ENCODE results near the gene ZCCHC7.
"Not testable (repeated sequence)": the region's sequence is repeated elsewhere in the genome, so short reads cannot be mapped to it uniquely, and the experiment has no call there.

The ZCCHC7 gene

DNA sequence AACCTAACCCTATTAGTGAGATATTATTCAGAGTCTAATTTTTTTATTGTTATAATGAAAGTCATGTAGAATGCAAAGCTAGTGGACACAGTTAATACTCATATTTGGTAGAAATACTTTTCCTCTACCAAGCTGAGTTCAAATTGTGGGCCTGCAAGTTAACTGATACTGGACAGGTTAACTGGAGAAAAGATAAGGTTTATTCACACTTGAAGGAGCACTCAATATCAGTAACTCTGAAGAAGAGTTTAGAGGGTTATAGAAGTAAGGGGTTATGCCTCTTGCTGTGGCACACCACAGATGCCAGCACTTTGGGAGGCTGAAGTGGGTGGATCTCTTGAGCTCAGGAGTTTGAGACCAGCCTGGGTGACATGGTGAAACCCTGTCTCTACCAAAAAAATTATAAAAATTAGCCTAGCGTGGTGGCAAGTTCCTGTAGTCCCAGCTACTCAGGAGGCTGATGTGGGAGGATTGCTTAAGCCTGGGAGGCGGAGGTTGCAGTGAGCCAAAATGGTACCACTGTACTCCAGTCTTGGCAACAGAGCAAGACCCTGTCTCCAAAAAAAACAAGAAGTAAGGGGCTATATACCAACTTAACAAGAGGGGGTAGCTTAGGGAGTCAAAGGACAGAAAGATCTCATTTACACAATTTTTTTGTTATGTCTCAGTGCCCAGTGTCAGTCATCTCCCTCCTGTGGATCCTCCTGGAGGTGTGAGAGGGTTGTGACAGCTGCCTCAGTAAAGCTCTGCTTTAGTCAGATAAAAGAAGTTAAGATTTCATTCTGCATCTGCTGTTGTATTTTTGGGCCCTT is 180.9 kb downstream of the ZCCHC7 start:
- no peak for DNase-seq

DNA sequence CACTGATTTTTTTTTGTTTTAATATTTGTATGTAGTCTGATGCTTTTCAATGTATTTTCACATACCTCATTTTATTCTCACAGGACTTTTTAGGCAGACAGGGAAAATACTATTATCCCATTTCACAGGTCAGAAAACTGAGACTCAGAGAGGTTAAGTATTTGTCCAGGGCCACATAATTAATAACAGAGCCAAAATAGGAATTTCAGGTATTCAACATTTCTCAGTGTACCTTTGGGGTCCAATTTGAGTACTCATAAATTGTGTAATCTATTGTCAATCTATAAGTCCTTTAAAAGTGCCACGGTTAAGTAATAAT is 181.4 kb downstream of the ZCCHC7 start:
- DNase-seq = no peak

DNA sequence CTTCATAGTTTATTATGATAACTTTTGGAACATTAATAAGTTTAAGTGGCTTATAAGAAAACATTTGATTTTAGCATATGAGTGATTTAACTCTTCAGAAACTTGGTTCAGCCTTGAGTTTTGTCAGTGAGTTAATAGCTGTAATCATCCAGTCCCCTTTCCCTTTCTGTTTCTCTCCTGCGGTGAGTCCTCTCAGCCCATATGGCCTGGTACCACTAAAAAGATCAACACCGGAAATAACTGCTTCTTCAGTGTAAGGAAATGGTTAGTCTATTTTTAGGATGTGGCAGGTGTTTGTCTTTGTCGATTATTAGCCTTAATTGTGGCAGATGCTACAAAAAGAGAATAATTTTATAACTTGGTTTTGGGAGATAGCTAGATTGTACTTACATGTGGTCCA is 181.9 kb downstream of the ZCCHC7 start:
- peak; percentile 69 to 81 for DNase-seq

DNA sequence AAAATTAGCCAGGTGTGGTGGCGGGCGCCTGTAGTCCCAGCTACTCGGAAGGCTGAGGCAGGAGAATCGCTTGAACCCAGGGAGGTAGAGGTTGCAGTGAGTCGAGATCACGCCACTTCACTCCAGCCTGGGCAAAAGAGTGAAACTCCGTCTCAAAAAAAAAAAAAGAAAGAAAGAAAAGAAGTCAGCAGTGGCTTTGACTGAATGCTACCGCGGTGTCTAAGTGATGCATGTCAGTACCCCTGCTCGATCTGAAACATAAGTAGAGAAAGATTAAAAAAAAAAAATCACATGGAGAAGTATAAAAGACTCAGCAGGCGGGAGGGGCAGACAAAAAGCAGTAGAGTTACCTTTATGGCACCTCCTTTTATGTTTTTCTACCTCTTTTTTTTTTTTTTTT is 182.9 kb downstream of the ZCCHC7 start:
- not testable (repeated sequence) for DNase-seq

DNA sequence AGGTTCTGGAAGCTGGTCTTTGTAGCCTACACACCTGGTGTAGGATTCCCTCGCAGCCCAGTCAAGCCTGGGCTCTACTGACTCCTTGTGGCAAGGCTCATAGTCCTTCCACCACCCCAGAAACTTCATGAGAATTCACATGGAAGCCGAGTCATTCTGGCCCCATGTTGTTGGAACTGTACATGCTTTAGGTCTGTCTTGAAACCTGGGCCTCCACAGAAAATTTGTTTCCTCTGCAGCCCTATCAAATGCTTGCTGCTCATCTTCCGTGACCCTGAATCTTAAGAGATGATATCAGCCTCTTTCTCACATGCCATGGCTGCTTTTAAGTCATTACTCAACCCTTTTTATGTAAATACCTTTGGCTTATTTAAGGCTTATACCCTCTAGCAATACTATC is 188.8 kb downstream of the ZCCHC7 start:
- peak in 1 of 2 donors; percentile 49 for DNase-seq

DNA sequence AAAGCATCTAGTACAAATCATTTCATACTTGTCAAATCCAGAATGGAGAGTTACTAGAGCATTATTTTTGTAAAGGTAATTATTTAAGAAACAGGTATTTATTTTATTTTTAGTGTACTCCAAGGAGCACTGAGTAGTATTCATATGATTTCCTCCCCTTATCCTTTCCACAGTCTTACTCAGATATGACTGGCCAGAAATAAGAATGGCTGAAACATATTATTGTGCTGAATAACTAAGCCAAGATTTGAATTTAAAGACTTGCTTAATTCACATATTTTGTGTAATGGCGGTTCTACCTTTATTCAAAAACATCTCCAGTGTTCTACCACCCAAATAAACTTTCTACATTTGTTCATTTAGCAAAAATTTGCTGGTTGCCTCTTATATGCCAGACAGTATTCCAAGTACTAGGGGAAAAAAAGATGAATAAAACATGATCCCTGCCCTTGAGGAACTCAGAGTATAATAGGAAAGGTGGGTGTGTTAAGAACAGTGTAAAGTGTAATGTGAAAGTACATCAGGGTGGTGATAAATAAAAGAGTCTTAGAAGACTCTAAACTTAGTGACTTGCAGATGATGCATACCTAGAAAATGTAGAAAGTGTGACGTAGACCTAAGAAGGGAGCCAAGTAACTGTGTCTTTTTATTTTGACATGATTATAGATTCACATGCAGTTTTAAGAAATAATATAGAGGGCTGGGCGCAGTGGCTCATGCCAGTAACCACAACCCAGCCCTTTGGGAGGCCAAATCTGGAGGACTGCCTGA is 191.7 kb downstream of the ZCCHC7 start:
- DNase-seq = no peak

DNA sequence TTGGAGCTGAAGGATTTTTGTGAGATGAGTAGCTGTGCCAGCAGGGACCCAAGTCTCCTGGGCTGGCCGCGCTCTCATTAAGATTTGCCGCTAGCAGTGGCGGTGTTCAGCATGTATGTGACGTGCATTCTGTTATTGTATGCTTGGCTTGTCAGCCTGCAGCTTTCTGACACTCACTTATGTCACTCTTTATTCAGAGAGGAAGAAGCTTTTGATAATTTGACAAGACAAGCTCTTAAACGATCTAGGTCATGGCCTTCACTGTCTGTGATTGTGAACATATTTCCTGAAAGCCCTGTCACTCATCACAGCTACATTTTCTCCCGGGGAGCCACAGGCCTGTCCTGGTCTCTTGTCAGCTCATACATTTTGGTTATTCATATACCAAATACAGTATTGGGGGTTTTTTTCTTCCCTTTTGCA is 203.9 kb downstream of the ZCCHC7 start:
- peak in 1 of 2 donors; percentile 72 for DNase-seq

DNA sequence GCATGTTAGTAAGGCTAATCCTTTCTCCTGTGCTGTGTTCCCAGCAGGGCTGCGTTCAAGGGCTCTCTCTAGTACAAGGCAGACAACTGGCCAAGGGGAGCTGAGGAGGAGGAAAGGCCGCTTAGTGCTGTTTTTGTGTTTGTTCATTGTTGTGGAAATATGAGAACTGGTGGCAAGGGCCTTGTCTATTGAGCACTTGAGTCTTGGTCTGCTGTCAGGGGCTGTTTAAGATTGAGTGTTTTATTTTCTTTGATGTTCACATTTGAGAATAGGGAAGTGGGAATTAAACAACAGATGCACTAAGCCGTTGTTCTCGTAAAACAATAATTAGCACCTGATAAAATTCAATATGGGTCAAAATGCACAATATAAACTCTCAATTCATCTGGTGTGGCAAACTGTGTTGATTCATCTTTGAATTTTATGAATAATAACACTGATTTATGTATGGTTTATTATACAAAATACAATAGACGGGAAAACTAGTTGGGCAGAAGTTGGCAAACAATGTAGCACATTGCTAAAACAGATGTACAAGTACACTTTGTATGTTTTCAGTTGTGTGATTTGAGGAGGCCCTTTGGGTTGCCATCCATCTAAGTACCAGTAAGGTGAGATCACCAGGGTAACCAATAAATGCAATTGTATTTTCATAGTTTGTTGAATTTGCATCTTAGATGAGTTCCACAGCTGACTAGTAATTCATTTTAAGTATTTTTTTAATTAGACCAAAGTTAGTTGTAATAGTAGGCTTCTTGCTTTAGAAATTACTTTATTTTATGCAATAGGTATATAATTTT is 204.5 kb downstream of the ZCCHC7 start:
- DNase-seq = peak in 1 of 2 donors; percentile 19

DNA sequence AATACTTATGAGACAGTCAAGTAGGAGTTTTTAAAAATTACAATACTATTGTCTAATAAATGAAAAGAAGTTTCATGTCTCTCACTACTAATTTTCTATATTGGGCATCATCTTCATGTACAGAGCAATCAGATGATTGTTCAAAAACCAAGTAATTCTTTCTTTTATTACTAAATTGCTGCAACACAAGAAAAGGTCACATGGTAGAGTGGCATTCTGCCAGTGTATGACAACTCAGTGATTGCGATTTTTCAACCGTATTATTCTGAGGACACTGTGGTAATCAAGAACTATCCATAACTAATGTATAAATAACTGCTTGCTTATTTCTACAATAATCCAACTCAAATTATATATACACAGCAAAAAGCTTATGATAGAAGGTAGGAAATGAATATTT is 205.4 kb downstream of the ZCCHC7 start:
- no peak for DNase-seq

DNA sequence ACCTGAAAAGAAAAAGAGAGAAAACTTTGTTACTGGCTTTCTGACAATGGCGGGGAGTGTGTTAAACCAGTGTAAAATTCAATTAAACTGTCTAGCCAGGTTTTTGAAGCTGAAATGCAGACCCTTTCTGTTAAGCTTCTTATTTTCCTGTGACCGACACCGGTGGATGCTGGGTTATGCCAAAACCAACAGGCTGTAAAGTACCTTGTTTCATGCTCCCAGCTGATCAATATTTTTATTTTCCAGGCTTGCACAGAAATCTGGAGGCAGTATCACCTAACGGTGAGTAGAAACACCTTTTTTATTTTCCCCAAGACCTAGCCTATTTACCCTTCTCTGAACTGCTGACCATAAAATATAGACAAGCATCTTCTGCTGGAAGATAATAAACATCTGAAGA is 207.2 kb downstream of the ZCCHC7 start:
- no peak for DNase-seq

DNA sequence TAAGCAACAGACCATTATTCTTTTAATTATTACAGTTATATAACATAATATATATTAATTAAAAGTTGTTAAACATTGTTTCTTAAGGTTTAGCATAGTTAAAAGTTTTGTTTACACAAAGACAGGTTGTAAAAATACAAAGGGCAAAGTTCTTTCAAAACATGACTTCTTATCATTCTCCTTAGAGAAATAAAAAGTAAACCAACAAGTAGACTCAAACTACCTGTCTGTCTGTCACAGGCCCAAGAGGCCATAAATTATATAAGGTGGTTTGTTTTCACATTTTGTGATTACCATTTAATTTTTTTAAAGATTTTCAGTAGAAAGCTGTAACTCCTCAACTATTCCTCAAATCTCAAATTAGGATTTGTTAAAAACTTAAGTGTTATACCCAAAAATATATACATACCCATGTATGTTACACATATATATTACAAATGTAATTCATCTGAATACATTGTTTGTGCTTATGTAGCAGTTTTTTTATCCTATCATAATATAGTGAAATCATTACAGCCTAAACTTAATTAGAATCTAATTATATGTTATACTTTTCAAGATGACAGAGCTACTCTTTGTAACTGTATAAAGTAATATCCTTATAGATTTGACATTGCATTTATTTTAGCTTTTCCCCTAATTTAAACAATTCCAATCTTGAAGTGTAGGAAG is 208.3 kb downstream of the ZCCHC7 start:
- no peak for DNase-seq

DNA sequence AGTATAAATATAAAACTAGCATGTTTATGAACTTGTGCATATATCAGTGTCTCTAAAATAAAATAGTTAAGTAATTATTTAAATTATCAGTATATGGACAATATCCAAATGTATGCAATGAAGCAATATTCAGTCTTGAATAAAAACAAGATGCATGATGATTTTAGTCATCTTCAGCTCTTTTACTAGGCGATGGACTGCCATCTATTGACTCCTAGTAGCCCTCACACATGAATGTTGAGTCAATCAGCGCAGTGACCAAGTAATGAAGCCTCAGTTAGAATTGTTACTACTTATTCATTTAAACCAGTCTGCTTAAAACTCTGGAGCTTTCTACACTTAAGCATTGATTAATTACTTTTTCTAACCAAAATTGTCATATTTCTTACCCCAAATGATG is 209.2 kb downstream of the ZCCHC7 start:
- peak in 1 of 2 donors; percentile 41 for DNase-seq

DNA sequence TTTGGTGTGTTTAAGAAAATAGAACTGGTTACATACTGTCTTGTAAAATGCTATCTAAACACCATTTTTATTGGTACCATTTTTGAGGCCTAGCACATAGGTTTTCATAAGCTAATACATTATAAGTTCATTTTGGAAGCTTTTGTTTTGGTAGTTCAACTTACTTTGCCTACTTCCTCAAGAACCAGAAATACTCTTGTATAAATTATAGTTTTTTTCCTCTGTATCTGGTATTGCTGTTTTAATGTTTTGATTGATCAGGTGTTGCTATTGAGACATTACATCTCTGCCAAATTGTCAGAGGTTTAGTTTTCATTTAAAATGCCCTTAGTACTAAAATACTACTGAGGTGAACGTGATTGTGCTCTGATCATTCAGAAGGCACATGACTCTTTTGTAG is 211.5 kb downstream of the ZCCHC7 start:
- DNase-seq = no peak

DNA sequence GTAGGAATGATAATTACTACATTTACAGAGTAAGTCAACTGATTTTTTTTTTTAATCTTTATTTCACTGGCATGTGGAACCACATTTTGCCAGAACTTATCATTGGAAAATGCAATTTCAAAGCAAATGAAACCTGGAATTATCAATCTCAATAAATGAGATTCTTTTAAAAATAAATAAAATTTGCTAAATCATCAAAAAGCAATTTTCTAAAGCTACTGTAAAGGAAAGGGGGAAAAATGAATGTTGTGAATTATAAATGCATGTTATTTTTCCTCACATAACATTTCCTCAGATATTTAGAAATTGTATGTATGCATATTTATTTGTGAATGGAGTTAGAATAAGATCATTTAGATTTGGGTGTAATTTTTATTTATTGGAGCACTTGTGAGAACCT is 212.2 kb downstream of the ZCCHC7 start:
- DNase-seq = no peak

DNA sequence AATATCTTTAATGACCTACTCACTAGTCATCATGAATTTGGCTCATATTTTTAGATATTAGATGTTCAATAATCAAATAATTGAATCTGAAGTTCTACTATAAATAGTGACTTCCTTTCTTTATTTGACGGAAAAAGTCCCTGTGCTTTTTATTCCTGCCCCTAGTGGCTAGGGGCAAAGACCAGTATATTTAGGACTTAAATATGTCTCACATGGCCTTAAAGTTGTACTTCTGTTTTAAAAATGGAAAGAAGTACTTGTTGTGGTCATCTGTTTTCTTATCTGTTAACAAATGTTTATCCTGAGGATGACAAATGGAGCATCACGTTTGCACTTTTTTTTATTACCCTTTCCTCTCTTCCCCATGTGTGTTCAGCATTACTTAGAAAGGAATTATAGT is 212.9 kb downstream of the ZCCHC7 start:
- no peak for DNase-seq

DNA sequence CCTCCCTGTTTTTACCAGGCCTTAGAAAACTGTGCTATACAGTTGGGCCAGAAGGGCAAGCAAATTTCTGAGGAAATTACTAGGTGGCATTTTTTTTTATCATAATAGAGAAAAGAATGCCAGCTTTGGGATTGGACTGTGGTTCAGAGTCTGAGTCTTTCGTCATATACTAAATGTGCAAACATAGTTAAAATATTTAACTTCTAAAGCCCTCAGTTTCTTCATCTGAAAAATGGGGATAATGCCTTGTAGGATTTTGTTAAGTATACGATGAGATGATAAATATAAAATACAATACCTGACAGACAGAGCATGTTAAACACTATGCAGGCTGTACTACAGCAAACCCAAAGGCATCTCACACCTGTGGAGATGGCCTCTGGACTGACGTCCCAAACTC is 214.9 kb downstream of the ZCCHC7 start:
- no peak for DNase-seq

DNA sequence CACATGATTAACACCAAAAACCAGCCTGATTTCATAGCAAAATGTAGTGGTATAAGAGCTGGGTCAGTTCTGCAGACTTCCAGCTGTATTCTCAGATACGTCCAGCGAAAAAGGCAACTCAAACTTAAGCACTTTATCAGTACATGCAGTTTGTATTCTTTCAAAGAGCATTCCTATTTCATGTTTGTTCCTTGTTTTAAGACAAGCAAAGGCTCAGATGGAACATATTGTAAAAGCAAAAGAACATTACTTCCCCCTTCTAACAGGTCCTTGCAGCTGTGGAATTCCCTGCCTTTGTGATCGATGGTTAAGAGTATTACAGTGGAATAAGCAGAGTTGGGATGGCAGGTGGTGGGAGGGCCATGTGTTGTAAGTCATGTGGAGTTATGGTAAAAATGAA is 215.8 kb downstream of the ZCCHC7 start:
- no peak for DNase-seq

DNA sequence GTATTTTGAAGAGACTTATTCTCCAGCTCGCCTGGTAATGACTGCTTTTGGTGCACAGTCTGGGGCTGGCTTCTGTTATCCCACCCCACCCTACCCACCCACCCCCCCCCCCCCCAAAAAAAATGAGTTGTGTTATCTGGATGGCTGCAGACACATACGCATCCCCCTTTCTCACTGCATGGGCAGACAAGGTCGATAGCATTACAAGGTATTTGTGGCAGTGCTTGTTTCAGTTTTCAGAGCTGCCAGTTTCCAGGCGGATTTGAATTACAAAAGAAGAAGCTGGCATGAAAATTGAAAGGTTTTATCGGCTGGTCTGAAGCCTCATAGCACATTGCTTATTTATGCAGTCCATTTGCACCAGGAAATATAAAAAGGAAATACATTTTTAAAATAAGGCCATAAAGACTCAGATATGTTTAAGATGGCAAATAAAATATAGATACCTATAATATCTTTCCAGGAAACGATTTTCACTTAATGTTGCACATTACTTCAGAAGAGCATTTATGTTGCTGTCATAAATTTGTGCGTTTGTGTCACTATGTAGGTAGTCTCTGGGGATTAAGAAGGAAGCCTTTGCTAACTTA is 217.0 kb downstream of the ZCCHC7 start:
- no peak for DNase-seq

DNA sequence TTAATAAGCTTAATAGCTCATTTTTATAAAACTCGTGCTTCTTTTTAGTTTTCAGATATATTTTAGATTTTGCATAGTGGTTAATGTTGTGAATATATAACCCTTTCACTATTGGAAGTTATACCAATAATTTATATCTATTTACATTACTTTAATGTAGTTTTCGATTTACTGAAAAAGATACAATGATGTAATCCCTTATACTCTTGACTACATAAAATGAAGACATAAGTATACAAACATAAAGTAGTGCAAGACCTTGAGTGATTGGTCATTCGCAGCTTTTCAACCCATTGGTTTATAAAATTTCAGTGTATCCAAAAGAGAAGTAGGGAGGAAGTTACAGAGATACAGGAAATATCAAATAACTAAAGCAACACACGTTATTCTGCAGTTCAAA is 217.8 kb downstream of the ZCCHC7 start:
- DNase-seq = no peak

DNA sequence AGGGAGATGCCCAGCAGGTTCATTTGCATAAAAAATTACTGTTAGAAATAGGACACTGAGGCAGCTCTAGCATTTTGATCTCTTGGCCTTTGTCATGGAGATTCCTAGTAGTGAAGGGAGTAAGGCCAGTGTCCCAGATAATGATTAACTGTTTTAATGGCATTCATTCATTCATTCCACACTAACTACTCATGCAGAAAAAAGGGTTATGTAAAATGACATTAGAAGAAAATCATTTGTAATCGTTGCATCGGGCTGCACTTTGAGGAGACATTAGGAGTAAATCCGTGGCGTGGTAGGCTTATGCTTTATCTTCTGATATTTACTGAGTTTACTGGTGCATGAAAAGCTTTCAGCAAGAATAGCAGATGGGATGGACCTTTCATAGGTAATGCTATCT is 219.5 kb downstream of the ZCCHC7 start:
- DNase-seq = no peak

DNA sequence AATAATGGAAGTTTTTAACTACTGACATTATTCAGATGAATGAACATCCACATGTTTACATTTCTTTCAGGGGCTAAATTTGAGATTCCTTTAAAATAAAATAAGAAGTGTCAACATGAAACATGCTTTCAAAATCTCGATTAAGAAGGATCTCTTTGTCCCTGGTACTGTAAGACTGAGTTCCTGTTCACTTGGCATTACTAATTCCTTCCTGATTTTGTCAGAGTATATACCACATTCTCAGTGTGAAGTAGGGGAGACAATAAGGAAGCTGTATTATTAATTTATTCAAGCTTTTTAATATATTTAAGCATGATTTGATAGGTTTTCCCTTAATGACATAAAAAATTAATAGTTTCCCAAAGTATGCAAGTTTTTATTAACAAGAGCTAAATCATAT is 220.6 kb downstream of the ZCCHC7 start:
- DNase-seq = no peak

DNA sequence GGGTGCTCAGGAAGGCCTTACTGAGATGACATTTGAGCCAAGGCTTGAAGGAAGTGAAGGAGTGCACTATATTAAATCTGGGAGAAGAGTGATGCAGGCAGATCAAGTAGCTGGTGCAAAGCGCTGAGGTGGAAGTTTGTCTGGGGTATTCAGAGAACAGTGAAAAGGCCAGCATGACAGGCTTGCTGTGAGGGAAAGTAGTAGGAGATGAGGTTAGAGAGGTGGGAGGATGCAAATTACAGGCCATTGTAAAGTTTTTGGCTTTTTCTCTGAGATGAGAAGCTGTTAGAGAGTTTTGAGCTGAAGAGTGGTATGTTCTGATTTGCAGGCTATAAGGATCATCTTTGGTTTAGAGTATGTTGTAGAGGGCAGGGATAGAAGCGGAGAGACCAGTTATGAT is 221.3 kb downstream of the ZCCHC7 start:
- no peak for DNase-seq

DNA sequence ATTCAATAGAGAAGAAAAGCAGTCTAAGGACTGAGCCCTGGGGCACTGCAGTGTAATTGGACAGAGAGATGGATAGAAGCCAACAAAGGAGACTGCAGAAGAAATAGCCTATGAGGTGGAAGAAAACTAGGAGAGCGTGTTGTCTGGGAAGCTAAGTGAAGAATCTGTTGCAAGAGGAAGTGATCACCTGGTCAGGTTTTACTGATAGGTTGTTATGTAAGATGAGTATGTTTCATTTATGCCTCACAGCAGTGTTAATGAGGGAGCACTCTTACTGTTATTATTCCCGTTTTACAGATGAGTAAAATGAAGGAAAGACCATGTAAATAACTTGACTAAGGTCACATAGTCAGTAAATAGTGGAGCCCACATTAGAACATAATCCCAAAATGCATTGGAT is 222.1 kb downstream of the ZCCHC7 start:
- DNase-seq = no peak
